ENCODE measurements around the gene ADIPOR2. TPM values are rescaled to one million over a fixed set of nuclear protein-coding genes. Genes with fewer than 3 reads are reported as not detected.
A peak's percentile ranks its signal among the peaks of the same experiment; 100 is the strongest.

ADIPOR2 gene
- total RNA-seq, 1 donor from 2014 or later = 40.5 TPM

DNA sequence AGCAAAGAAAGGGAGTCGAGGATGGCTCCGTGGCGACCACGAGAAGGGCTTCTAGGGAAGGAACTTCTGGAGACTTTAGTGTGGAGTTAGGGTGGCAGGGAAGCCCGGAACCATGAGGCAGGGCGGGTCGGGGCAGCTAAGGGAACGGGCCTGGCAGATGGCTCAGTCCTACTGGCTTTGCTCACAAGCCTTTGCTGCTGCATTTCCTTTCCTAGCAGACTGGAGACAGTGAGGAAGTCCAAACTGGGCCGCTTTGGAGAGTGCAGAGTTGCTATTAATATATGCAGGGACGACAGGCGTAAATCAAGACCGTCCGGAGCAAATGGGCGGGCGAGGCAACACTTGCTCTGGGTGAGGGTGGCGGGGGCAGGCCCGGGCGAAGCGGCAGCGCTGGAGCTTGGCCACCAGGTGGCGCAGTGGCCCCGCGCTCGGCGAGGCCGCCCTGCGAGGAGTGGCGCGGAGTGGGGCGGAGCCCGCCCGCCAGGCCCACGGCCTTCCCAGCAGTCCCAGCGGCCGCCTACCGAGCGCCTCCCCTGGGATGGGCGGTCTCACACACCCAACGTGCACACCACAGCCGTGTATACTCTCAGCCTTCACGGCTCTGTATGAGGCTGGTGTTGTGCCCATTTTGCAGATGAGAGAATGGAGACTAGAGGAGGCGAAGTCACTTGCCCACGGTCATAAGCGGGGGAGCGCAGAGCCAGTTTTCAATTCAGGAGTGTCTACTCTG, 105.1 kb downstream of the ADIPOR2 start:
- DNase-seq = peak; percentile 94
- H3K27me3 ChIP-seq (ENCODE audit: low read depth) = no peaks in the 10 kb centered on the region
- peak overlapping the region; percentile 89 for H3K27ac ChIP-seq (replicated peaks)
- intact Hi-C loops (cut with micrococcal nuclease) = loop anchor here (2.0 kb wide), 1 partner anchor 145 kb away; no protein-coding TSS in a partner anchor
- peak overlapping the region; percentile 80 for H3K4me3 ChIP-seq
- H3K4me1 ChIP-seq = peaks cover 58% of the 10 kb centered on the region
- H3K36me3 ChIP-seq = no peaks in the 10 kb centered on the region
- TF ChIP-seq, protein P1, sequence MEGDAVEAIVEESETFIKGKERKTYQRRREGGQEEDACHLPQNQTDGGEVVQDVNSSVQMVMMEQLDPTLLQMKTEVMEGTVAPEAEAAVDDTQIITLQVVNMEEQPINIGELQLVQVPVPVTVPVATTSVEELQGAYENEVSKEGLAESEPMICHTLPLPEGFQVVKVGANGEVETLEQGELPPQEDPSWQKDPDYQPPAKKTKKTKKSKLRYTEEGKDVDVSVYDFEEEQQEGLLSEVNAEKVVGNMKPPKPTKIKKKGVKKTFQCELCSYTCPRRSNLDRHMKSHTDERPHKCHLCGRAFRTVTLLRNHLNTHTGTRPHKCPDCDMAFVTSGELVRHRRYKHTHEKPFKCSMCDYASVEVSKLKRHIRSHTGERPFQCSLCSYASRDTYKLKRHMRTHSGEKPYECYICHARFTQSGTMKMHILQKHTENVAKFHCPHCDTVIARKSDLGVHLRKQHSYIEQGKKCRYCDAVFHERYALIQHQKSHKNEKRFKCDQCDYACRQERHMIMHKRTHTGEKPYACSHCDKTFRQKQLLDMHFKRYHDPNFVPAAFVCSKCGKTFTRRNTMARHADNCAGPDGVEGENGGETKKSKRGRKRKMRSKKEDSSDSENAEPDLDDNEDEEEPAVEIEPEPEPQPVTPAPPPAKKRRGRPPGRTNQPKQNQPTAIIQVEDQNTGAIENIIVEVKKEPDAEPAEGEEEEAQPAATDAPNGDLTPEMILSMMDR (IDR thresholded peaks at IDR 0.05; ENCODE audit: borderline replicate concordance) = peak; percentile 98
- no peaks in the 10 kb centered on the region for H3K9me3 ChIP-seq (replicated peaks)

DNA sequence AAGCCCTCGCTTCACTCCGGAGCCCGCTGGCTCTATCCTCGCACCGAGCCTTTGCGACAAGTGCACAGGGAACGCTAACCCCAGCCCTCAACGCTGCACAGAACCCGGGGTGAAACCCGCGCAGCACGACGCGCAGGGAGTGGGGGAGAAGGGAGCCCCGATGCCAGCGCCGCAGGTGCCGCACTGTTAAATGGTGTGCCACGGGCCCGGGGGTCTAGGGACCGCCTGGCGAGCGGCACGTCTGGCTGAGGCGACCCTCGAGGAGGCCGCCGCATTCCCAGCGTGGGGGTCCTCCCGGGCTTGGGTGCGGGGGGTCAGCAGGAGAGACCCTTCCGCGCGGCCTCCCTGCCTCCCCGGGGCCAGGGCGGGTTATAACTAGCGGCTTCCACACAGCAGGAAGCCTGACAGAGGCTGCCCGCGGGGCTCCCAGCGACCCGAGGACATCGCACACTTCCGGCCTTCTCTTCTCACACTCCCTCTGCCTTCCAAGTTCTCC, 105.7 kb downstream of the ADIPOR2 start:
- Histone ChIP-seq H3K27me3 (ENCODE audit: low read depth) (no peaks in the 10 kb centered on the region), H3K9me3 (replicated peaks) (no peaks in the 10 kb centered on the region), H3K27ac (replicated peaks) (peak overlapping the region; percentile 89), H3K4me3 (peak overlapping the region; percentile 80), H3K4me1 (peaks cover 54% of the 10 kb centered on the region), H3K36me3 (no peaks in the 10 kb centered on the region)
- DNase-seq = no peak
- intact Hi-C loops (cut with micrococcal nuclease) = loop anchor here (2.0 kb wide), 1 partner anchor 144 kb away; no protein-coding TSS in a partner anchor
- TF ChIP-seq, protein P1 (IDR thresholded peaks at IDR 0.05; ENCODE audit: borderline replicate concordance) = no peak

DNA sequence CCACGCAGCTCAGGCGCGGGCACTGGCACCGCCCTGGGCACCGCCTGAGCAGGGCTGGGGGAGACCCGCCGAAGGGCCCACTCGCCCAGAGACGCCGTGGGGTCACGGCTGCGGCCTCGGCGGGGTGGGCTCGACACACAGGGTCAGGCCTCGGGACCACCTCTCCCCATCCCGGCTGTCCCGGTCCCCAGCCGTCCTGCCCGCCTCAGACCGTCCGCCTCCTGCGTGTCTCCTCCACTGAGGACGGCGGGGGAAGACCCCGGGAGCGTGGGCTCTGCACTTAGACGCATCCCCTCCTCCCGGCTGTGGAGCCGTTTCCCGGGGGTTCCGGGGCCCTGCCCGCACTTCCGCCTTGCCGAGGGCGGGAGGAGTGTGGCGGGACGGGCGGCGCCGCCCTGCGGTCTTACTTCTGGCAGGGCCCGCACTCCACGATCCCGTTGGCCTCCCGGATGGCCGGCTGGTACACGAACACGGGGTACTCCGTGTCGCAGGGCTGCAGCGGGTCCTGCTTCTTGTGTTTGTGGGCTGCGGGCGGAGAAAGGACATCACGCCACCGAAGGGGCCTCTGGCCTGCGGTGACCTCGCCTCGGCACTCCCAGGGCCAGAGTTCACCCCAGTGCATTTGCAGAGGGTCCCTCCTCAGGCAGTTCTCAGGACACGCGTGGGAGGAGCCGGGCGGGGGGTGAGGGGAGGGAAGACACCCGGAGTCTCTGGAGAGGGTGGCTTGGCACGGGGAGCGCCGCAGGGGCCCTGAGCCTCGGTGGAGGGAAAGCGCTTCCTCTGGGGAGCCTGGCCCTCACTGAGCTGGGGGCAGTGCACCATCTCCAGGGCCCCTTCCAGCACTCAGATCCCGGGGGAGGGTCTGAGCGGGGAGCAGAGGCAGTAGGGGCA, 106.4 kb downstream of the ADIPOR2 start:
- intact Hi-C loops (cut with micrococcal nuclease) = loop anchor here (2.0 kb wide), 1 partner anchor 144 kb away; no protein-coding TSS in a partner anchor
- TF ChIP-seq, protein P1 (IDR thresholded peaks at IDR 0.05; ENCODE audit: borderline replicate concordance) = no peak

DNA sequence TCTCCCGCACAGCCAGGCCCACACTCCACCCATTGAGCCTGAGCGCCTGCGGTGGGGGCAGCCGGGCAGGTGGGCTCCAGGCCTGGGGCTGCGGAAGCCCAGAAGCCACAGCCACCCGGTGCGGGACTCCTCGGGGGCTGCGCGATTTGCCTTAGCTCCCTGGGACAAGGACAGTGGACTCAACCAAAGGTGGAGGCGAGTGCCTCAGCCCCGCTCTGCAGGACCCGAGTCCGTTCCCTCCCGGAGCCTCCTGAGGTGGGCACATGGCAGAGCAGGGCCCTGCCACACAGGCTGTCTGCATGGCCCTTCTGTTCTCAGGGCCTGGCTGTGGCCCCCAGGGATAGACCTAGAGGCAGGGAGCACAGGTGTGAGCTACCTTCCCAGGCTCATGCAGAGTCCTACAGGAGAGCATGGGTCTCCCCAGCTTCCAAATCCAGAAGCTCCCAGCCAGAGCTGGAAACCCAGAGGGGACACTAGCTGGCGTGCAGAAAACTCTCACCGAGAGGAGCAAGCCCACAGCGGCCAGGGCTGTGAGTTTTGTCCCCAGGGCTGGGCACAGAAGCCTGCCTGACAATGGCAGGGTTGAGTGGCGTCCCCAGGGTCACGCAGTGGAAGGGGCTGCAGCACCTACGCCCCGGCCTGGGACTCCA, 107.2 kb downstream of the ADIPOR2 start:
- H3K27me3 ChIP-seq (ENCODE audit: low read depth) = no peaks in the 10 kb centered on the region
- H3K9me3 ChIP-seq (replicated peaks) = no peaks in the 10 kb centered on the region
- TF ChIP-seq, protein P1 (IDR thresholded peaks at IDR 0.05; ENCODE audit: borderline replicate concordance) = no peak
- H3K27ac ChIP-seq (replicated peaks) = peak overlapping the region; percentile 89
- DNase-seq = no peak
- peak overlapping the region; percentile 80 for H3K4me3 ChIP-seq
- intact Hi-C loops (cut with micrococcal nuclease) = loop anchor here (2.0 kb wide), 1 partner anchor 143 kb away; no protein-coding TSS in a partner anchor
- no peaks in the 10 kb centered on the region for H3K36me3 ChIP-seq
- peaks cover 46% of the 10 kb centered on the region for H3K4me1 ChIP-seq

More for the DNA sequence above, 106.4 kb downstream of the ADIPOR2 start:
- DNase-seq = peak; percentile 72
- H3K36me3 ChIP-seq = no peaks in the 10 kb centered on the region
- no peaks in the 10 kb centered on the region for H3K9me3 ChIP-seq (replicated peaks)
- peak overlapping the region; percentile 89 for H3K27ac ChIP-seq (replicated peaks)
- peak overlapping the region; percentile 80 for H3K4me3 ChIP-seq
- no peaks in the 10 kb centered on the region for H3K27me3 ChIP-seq (ENCODE audit: low read depth)
- H3K4me1 ChIP-seq = peaks cover 47% of the 10 kb centered on the region

DNA sequence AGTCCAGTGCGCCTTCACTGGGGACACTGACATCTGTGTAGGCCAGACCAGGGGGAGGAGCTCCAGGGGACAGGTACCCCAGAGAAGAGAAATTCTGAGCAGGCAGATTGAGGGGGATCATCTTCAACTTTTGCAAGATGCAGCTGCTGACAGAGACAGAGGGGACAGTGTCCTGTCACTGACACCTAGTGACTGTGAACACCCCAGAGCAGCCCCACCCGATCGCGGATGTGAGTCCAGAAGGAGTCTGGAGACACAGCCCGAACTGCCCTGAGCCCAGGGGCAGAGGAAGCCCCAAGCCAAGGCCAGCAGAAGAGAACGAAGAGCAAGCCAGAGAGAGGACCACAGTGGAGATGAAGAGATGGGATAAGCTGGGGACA, 107.8 kb downstream of the ADIPOR2 start:
- Histone ChIP-seq H3K36me3 (no peaks in the 10 kb centered on the region), H3K27ac (replicated peaks) (no peak overlapping the region), H3K9me3 (replicated peaks) (no peaks in the 10 kb centered on the region), H3K4me3 (no peak overlapping the region), H3K27me3 (ENCODE audit: low read depth) (no peaks in the 10 kb centered on the region), H3K4me1 (peaks cover 47% of the 10 kb centered on the region)
- DNase-seq = no peak
- TF ChIP-seq, protein P1 (IDR thresholded peaks at IDR 0.05; ENCODE audit: borderline replicate concordance) = no peak
- intact Hi-C loops (cut with micrococcal nuclease) = no loop called here
